ENCODE measurements around the gene LSMEM2.
A peak's percentile ranks its signal among the peaks of the same experiment; 100 is the strongest.
"Not testable (repeated sequence)": the region's sequence is repeated elsewhere in the genome, so short reads cannot be mapped to it uniquely, and the experiment has no call there.

Gene LSMEM2

DNA sequence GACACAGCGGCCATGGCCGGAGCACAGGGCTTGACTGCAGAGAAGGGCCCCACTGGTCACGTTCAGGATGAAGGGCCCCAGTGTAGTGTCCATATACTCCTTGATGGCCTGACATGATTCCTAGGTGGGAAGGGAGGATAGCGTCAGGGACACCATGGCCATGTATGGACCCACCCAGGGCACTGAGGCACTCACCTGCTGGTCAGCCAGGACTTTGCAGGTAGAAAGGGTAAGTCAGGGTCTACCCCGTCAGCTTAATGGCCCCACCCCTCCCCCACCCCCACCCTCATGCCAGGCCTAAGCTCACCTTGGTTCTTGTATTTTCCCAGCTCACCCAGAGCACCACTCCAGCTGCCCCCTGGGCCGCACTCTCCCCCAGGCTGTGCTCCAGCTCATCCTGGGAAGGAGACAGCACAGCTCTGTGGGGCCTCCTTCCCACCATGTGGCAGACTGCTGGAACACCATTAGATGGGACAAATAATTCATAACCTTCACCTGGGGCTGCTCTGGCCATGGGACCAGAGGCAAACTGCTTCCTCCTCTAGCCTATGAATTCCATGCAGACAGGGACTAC lies 21.9 kb downstream of the LSMEM2 start:
- no peak for DNase-seq

GRCh38 chr3:50302095-50303012 lies 23.5 kb downstream of the LSMEM2 start:
- no peak for DNase-seq

DNA sequence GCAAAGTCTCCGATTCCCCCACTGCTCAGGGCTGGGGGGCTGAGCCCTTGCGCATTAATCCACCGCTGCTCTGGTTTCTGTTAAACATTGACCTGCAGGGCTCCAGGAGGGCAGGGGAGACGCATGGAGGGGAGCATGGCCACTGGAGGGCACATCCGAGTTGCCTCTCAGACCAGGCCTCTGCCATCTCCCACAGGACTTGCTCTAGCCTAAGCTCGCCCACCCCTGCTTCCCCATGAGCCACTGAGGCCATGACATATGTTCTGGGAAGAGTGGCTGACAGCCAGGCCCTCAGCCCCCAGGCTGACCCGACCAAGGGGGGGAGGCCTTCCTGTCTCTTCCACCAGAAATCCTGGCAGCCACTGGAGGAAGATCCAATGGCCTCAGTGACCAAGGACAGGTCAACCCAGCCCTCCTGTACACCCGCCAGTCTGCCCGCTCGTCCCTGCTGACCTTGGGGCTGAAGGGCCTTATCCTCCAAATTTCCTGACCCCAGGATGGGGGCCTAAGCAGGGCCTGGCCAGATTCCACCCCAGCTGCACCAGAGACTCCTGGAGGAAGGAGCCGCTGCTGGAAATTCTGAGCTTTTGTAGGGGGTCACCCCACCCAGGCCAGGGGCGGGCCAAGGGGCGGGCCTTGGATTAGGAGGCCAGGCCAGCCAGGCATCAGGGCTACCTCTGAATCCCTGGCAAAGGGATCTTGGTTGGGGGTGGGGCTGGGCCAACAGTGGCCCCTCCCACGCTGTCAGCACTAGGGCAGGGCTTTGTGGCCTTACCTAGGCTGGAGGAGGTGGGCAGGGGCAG lies 24.3 kb downstream of the LSMEM2 start, which contains the start of gene HYAL1:
Gene HYAL1 (minus strand): TSS at position 562 of the 803 bp plus-strand sequence. CDS start 618 bp downstream, outside the sequence.
- DNase-seq, result no peak

DNA sequence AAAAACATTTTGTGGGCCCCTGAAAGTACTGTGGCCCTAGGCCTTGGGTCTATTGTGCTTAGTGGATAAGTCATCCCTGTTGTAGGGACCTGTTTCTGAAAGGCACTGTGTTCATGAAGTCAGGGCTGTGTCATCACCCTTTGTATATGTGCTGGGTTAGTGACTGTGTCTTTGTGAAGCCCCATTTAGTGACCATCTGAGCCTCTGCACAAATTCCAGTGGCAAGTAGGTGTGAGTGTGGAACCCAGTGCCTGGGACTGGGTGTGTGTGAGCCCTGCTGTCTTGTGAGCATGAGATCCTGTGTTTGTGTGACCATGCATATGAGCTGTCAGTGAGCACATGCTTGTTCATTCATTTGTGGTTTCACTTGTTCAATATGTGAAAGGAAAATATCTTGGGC lies 25.7 kb downstream of the LSMEM2 start:
- DNase-seq, result no peak

GRCh38 chr3:50312041-50312440 lies 33.2 kb downstream of the LSMEM2 start:
- not testable (repeated sequence) for DNase-seq

DNA sequence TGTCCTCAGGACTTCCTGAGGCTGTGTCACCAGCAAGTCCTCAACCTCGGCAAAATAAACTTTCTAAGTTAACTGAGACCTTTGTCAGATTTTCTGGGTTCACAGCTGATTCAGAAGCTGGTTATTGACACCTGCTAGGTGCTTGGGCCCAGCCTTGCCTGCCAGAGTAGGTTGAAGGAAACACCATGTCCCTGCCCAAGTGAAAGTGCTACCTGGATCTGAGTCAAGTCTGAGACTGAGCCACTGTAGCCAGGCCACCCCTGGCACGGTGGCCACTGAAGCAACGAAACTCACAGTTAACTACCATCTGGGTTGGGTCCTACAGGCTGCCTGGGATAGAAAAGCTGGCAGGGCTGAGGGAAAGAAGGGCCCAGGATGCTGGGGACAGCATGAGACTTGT lies 35.5 kb downstream of the LSMEM2 start:
- DNase-seq, result no peak

DNA sequence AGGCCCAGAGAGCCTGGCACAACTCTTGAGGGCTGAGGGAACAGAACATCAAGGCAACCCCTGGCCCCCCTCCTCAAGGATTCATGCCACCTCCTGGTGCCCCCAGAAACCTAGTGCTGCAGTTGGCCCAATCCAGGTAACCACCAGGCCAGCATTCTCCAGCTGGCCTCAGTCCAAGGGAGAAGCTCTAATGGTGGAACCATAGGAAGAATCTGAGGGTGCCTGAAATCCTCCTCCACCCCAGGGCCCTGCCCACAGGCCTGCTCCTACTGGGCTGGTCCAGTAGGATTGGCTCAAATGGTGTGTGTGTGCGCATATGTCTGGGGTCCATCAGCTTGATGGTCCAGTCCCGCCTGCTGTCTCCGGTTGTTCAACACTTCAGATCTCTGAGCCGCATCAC lies 35.9 kb downstream of the LSMEM2 start:
- no peak for DNase-seq

- DNase-seq, result peak; percentile 81
These were observed 37.9 kb downstream of the LSMEM2 start for GRCh38 chr3:50316657-50317242.

GRCh38 chr3:50317300-50317699 lies 38.4 kb downstream of the LSMEM2 start:
- no peak for DNase-seq

- no peak for DNase-seq
These were observed 39.3 kb downstream of the LSMEM2 start for GRCh38 chr3:50318163-50318562.

GRCh38 chr3:50318615-50319014 lies 39.7 kb downstream of the LSMEM2 start:
- no peak for DNase-seq

DNA sequence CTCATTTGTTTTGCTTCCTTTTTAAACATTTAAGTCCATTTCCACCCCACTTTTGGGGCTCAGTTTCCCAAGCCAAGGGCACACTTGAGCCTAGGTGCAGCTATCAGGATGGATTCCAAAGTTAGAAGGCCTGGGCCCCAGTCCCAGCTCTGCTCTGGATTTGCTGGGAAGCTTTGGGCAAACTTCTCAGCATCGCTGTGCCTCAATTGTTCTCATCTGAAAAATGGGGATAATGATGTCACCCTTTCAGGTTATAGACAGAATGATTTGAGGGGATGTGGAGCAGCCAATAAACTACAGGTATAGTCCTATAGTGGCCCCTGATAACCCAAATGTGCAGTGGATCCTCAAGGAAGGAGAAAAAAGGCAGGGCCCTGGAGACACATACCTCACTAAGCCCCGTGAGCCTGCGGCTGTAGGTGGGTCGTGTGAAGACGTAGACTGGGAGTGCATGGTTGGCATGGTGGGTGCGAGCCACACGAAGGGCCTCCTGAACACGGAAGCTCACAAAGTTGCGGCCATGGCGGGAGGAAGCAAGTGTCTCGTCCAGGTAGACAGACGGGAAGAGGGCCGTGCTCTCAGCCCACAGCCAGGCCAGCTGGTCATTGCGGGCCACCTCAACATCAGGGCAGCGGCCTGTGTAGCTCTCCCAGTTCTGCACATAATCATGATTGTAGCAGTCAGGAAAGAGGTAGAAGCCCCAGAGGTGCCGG lies 40.5 kb downstream of the LSMEM2 start:
- no peak for DNase-seq

DNA sequence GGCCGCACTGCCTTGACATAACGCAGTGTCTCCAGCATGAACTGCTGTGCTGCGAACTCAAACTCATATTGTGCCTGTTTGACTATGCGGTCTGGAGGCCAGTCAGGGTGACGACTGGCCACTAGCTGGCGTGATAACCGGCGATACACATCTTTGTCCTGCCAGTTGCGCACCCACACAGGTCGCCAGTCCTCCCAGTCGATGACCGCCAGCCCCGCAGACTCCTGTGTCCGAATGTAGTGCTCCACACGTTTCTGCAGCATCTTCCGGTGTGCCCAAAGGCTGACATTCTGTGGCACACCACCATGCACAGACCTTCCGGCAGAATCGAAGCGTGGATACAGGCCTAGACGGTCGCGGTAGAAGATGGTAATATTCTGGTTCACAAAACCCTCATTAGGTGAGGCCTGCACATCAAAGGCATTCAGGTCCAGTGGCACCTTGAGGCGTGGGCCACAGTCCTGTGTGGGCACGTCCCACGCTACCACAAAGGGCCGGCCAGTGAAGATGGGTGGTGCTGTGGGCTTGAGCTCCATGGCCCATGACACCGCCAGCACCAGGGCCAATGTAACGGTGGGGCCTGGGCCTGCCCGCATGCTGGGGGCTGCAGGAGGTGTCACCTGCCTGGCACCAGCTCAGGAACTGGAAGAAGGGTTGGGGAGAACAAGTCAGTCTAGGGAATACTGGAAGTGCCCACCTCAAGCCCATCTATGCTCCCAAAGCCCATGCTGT lies 41.2 kb downstream of the LSMEM2 start:
- no peak for DNase-seq

DNA sequence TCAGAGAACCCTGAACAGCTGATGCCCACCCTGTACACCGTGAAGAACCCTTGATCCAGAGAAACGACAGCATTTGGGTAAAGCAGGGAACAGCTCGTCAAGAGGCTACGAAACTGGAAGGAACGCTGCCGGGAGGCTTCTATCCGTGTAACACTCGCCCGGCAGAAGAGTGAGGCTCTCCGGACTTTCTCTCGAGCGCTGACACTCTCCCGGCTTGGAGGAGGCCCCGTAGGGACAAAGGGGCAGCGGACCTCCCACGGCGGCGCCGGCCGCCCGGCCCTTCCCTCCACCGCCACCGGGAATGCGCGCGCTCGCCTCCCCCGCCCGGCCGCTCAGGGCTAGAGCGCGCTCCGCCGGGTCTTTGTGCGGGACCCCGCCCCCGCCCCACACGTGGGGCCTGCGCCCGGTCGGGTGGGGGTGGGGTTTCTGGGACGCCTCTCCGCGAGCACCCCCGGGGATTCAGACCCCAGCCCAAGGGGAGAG lies 42.0 kb downstream of the LSMEM2 start:
- DNase-seq, result no peak

GRCh38 chr3:50321336-50322114 lies 42.6 kb downstream of the LSMEM2 start:
- peak; percentile 96 for DNase-seq

- DNase-seq, result no peak
These were observed 43.2 kb downstream of the LSMEM2 start for GRCh38 chr3:50322115-50322385.

DNA sequence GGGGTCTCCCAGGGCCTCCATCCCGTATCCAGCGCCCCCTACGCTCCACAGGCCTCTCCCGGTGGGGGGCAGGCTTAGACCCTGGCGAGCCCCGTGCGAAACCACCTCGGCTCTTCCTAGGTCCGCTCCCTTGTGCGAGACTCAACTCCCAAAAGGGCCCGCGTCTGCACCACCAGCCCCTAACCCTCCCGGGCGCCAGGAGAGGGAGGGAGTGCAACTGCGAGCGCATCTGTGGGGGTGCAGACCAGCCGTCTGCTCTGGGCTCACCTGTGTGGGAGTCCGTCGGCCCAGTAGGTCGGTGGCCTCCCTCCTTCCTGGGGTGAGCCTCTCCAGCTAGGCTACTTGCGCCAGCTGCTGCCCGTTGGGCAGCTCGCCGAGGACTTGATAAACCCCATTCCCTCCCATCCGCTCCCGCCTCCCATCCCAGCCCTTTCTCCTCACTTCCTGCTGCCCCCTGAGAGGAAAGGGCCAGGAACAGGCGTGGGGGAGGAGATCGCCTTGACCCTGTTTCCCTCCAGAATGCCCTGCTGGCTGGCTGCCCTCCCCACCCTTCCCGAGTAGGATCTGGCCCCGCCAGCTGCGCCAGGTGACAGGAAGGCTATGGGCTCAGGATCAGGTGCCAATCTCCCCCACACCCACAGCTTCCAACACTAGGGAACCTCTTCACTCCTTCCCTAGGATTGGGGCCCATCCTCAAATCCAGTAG lies 43.7 kb downstream of the LSMEM2 start, which contains the start of gene HYAL2:
Gene HYAL2 (minus strand): TSS at position 360 of the 706 bp plus-strand sequence. CDS start 2,256 bp downstream, outside the sequence.
- no peak for DNase-seq

GRCh38 chr3:50323092-50323600 lies 44.3 kb downstream of the LSMEM2 start:
- no peak for DNase-seq

- no peak for DNase-seq
These were observed 44.8 kb downstream of the LSMEM2 start for GRCh38 chr3:50323614-50324199.

All from activated CD8-positive, alpha-beta memory T cell treated with anti-CD3 and anti-CD28 coated beads for 24 hours (primary cell).